Measurements from ENCODE around the gene RSPH1.

The RSPH1 gene

DNA sequence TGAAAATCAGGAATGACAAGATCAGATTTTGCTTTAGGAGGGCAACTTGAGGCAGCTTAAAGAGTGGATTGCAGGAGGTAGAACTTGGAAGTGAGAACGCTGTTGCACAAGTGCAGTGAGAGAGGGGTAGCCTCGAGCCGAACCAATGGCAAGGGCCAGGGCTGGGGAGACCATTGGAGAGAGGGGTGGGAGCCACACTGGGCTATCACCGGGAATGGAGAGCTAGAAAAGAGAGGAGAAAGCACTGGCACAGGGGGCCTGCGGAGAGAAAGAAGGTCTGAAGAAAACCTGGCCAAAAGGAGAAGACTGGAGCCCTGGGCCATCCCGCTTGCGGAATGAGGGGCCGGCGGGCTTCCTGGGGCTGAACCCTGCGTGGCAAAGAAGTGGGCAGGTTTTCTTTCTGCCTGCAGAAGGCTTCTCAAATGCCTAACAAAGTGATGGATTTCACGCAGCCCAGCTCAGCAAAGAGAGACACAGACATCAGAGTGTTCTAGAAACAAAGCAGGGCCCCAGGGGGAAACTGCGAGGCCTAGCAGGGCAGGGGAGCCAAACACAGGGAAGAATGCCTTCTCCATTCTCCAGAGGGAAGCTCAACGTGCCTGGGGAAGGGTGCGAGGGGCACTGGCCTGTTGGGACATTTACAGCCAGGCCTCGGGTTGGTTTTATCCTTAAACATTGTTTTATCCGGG is 16.5 kb upstream of the RSPH1 start (continued):
- TF ChIP-seq ISL1 (CRISPR knock-in tag; IDR thresholded peaks at IDR 0.05) = no peak

DNA sequence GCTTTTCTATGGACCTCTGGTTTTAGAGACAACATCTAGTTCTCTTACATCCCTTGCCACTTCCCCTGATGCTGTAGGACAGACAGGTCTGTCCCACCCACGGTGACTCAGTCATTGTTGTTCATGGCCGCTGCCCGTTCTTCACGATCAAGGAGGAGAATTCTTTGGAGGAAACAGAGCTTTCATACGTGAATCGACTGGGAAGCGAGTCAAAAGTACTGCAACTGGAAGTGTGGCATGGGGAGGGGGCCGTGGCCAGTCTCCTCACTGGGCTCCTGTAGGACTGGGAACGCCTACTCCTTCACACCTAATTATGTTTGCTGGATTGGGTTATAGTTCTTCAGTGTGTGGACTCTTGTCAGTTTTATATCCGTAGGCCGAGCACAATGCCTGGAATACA is 13.2 kb upstream of the RSPH1 start:
- TF ChIP-seq GLIS3 (CRISPR knock-in tag; IDR thresholded peaks at IDR 0.05) (no peak), BACH2 (CRISPR knock-in tag; IDR thresholded peaks at IDR 0.05; ENCODE audit: borderline replicate concordance) (no peak), CSDC2 (CRISPR knock-in tag; IDR thresholded peaks at IDR 0.05) (no peak), ZNF565 (CRISPR knock-in tag; conservative IDR thresholded peaks at IDR 0.05; ENCODE audit: low read depth) (no peak), RARB (CRISPR knock-in tag; IDR thresholded peaks at IDR 0.05) (no peak), PPARA (CRISPR knock-in tag; IDR thresholded peaks at IDR 0.05; ENCODE audit: borderline replicate concordance) (no peak), SNAI2 (CRISPR knock-in tag; IDR thresholded peaks at IDR 0.05) (no peak), ESRRG (CRISPR knock-in tag; IDR thresholded peaks at IDR 0.05) (no peak)
- TF ChIP-seq, protein P1, sequence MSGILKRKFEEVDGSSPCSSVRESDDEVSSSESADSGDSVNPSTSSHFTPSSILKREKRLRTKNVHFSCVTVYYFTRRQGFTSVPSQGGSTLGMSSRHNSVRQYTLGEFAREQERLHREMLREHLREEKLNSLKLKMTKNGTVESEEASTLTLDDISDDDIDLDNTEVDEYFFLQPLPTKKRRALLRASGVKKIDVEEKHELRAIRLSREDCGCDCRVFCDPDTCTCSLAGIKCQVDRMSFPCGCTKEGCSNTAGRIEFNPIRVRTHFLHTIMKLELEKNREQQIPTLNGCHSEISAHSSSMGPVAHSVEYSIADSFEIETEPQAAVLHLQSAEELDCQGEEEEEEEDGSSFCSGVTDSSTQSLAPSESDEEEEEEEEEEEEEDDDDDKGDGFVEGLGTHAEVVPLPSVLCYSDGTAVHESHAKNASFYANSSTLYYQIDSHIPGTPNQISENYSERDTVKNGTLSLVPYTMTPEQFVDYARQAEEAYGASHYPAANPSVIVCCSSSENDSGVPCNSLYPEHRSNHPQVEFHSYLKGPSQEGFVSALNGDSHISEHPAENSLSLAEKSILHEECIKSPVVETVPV (CRISPR knock-in tag; IDR thresholded peaks at IDR 0.05) = no peak
- TF ChIP-seq, protein P2, sequence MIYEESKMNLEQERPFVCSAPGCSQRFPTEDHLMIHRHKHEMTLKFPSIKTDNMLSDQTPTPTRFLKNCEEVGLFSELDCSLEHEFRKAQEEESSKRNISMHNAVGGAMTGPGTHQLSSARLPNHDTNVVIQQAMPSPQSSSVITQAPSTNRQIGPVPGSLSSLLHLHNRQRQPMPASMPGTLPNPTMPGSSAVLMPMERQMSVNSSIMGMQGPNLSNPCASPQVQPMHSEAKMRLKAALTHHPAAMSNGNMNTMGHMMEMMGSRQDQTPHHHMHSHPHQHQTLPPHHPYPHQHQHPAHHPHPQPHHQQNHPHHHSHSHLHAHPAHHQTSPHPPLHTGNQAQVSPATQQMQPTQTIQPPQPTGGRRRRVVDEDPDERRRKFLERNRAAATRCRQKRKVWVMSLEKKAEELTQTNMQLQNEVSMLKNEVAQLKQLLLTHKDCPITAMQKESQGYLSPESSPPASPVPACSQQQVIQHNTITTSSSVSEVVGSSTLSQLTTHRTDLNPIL (CRISPR knock-in tag; IDR thresholded peaks at IDR 0.05; ENCODE audit: low read depth) = no peak
- TF ChIP-seq, protein P3, sequence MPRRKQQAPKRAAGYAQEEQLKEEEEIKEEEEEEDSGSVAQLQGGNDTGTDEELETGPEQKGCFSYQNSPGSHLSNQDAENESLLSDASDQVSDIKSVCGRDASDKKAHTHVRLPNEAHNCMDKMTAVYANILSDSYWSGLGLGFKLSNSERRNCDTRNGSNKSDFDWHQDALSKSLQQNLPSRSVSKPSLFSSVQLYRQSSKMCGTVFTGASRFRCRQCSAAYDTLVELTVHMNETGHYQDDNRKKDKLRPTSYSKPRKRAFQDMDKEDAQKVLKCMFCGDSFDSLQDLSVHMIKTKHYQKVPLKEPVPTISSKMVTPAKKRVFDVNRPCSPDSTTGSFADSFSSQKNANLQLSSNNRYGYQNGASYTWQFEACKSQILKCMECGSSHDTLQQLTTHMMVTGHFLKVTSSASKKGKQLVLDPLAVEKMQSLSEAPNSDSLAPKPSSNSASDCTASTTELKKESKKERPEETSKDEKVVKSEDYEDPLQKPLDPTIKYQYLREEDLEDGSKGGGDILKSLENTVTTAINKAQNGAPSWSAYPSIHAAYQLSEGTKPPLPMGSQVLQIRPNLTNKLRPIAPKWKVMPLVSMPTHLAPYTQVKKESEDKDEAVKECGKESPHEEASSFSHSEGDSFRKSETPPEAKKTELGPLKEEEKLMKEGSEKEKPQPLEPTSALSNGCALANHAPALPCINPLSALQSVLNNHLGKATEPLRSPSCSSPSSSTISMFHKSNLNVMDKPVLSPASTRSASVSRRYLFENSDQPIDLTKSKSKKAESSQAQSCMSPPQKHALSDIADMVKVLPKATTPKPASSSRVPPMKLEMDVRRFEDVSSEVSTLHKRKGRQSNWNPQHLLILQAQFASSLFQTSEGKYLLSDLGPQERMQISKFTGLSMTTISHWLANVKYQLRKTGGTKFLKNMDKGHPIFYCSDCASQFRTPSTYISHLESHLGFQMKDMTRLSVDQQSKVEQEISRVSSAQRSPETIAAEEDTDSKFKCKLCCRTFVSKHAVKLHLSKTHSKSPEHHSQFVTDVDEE (CRISPR knock-in tag; IDR thresholded peaks at IDR 0.05) = no peak

DNA sequence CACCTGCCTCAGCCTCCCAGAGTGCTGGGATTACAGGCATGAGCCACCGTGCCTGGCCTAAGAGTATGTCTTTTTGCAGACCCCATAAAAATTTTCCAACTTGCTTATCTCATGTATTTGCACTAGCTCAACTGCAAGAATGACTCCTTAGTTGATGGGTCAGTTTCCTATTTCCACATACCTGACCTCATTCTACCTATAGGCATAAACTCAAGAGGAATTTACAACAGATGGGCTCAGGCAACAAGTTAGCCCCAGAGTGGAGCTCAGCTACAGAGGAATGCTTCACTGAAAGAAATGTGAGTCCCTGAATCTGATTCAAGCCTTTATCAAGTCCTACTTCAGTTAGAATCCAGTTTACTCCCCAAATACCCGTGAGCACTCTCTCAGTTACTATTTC is 12.3 kb upstream of the RSPH1 start:
- no peak for TF ChIP-seq ARNTL (CRISPR knock-in tag; IDR thresholded peaks at IDR 0.05; ENCODE audit: borderline replicate concordance, low read depth)
- TF ChIP-seq SNAI2 (CRISPR knock-in tag; IDR thresholded peaks at IDR 0.05) = no peak
- TF ChIP-seq ZNF70 (CRISPR knock-in tag; IDR thresholded peaks at IDR 0.05) = no peak
- no peak for TF ChIP-seq GLIS3 (CRISPR knock-in tag; IDR thresholded peaks at IDR 0.05)
- TF ChIP-seq, protein P3 (CRISPR knock-in tag; IDR thresholded peaks at IDR 0.05) = no peak
- TF ChIP-seq ESRRG (CRISPR knock-in tag; IDR thresholded peaks at IDR 0.05) = no peak
- TF ChIP-seq CSDC2 (CRISPR knock-in tag; IDR thresholded peaks at IDR 0.05) = no peak
- TF ChIP-seq, protein P1 (CRISPR knock-in tag; IDR thresholded peaks at IDR 0.05) = no peak
- TF ChIP-seq TCF4 (CRISPR knock-in tag; IDR thresholded peaks at IDR 0.05; ENCODE audit: borderline replicate concordance) = no peak
- TF ChIP-seq ZFP3 (CRISPR knock-in tag; IDR thresholded peaks at IDR 0.05) = no peak
- TF ChIP-seq, protein P4, sequence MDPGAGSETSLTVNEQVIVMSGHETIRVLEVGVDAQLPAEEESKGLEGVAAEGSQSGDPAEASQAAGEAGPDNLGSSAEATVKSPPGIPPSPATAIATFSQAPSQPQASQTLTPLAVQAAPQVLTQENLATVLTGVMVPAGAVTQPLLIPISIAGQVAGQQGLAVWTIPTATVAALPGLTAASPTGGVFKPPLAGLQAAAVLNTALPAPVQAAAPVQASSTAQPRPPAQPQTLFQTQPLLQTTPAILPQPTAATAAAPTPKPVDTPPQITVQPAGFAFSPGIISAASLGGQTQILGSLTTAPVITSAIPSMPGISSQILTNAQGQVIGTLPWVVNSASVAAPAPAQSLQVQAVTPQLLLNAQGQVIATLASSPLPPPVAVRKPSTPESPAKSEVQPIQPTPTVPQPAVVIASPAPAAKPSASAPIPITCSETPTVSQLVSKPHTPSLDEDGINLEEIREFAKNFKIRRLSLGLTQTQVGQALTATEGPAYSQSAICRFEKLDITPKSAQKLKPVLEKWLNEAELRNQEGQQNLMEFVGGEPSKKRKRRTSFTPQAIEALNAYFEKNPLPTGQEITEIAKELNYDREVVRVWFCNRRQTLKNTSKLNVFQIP (CRISPR knock-in tag; IDR thresholded peaks at IDR 0.05; ENCODE audit: borderline replicate concordance, low read depth) = no peak
- TF ChIP-seq BACH2 (CRISPR knock-in tag; IDR thresholded peaks at IDR 0.05; ENCODE audit: borderline replicate concordance) = no peak
- no peak for TF ChIP-seq ZNF565 (CRISPR knock-in tag; conservative IDR thresholded peaks at IDR 0.05; ENCODE audit: low read depth)
- TF ChIP-seq, protein P2 (CRISPR knock-in tag; IDR thresholded peaks at IDR 0.05; ENCODE audit: low read depth) = no peak
- no peak for TF ChIP-seq TOX (CRISPR knock-in tag; IDR thresholded peaks at IDR 0.05; ENCODE audit: borderline replicate concordance)
- TF ChIP-seq ISL1 (CRISPR knock-in tag; IDR thresholded peaks at IDR 0.05) = no peak
- TF ChIP-seq ZFP30 (CRISPR knock-in tag; IDR thresholded peaks at IDR 0.05) = no peak
- no peak for TF ChIP-seq RARB (CRISPR knock-in tag; IDR thresholded peaks at IDR 0.05)
- TF ChIP-seq ZNF8 (CRISPR knock-in tag; IDR thresholded peaks at IDR 0.05) = no peak
- TF ChIP-seq OSR1 (CRISPR knock-in tag; IDR thresholded peaks at IDR 0.05) = no peak
- no peak for ATAC-seq

More for the DNA sequence above, 13.2 kb upstream of the RSPH1 start:
- ATAC-seq = no peak
